Testis (tissue), 2 donors: Measurements from ENCODE around the gene PHACTR3.

Source experiments
- POLR2A ChIP-seq: fragments of 450-650 bp; IDR thresholded peaks from one replicate; pipeline ENCODE4 v1.6.1; 2017; ENCODE audit warnings: antibody characterized with exemption, mild to moderate bottlenecking, moderate library complexity
- TF ChIP-seq, protein P1 (sequence below), 3 experiments: fragments of 450-650 bp in 2 of 3; fragments of 200-600 bp in 1 of 3; sonication (generic) in 1 of 3; IDR thresholded peaks; one replicate each; pipeline ENCODE4 v1.5.1; 2016 to 2019; ENCODE audit warnings: antibody characterized with exemption in 3 of 3, mild to moderate bottlenecking in 2 of 3, moderate library complexity in 1 of 3

DNA sequence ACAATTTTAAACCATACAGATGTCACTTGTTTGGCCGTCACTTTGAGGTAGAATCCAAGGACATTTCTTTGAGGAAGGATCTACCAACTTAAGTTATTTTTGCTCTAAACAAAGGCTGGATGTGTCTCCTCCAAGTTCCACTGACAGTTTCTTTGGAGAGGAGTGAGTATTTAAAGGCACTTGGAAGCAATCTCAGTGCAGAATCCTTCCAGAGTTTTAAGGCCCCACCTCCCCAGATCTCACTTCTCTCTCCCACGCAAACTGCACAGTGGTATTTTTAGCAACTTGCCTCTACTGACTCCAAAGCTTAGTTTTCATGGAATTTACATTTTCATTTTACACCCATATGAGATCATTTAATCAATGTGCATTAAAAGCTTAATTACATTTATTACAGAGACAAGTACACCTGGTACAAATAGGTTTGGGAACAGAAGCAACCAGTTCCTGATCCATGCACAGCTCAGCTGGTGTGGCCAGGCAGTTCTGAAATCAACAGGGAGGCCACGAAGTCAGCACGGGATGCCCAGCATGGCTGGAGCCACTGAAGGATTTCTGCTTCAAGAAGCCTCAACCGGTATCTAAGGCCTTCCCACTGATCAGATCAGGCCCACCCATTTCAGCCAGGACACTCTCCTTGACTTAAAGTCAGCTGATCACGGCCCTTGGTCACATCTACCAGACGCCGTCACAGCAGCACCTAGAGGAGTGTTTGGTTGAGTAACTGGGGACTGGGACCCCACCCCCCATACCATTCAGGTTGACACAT lies 219.3 kb downstream of the PHACTR3 start:
- TF ChIP-seq, protein P1, sequence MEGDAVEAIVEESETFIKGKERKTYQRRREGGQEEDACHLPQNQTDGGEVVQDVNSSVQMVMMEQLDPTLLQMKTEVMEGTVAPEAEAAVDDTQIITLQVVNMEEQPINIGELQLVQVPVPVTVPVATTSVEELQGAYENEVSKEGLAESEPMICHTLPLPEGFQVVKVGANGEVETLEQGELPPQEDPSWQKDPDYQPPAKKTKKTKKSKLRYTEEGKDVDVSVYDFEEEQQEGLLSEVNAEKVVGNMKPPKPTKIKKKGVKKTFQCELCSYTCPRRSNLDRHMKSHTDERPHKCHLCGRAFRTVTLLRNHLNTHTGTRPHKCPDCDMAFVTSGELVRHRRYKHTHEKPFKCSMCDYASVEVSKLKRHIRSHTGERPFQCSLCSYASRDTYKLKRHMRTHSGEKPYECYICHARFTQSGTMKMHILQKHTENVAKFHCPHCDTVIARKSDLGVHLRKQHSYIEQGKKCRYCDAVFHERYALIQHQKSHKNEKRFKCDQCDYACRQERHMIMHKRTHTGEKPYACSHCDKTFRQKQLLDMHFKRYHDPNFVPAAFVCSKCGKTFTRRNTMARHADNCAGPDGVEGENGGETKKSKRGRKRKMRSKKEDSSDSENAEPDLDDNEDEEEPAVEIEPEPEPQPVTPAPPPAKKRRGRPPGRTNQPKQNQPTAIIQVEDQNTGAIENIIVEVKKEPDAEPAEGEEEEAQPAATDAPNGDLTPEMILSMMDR (IDR thresholded peaks at IDR 0.05), result no peak
- TF ChIP-seq POLR2A, result no peak
